Upper lobe of left lung (tissue), 4 donors: ENCODE results near the gene AGRN.

ENCODE experiments used
- EP300 ChIP-seq, 4 donors: sonication (generic); formaldehyde crosslinking; IDR thresholded peaks; one replicate each; pipeline ENCODE4 v1.5.1; 2017; ENCODE audit warnings: antibody characterized with exemption in 4 of 4, control low read depth in 2 of 4
- POLR2A ChIP-seq, 4 donors: fragments of 450-650 bp; IDR thresholded peaks; one replicate each; pipeline ENCODE4 v1.5.1; 2016 to 2017; ENCODE audit warnings: antibody characterized with exemption in 4 of 4, mild to moderate bottlenecking in 2 of 4
- POLR2AphosphoS5 ChIP-seq, 2 donors: sonication (generic); formaldehyde crosslinking; IDR thresholded peaks; one replicate each; pipeline ENCODE4 v1.5.1; 2017; ENCODE audit warnings: antibody characterized with exemption in 2 of 2
- TF ChIP-seq, protein P1 (sequence below), 6 experiments: fragments of 450-650 bp in 4 of 6; fragments of 200-600 bp in 2 of 6; sonication (generic) in 2 of 6; IDR thresholded peaks; one replicate each; pipeline ENCODE4 v1.5.1; 2016 to 2019; ENCODE audit warnings: antibody characterized with exemption in 6 of 6

DNA sequence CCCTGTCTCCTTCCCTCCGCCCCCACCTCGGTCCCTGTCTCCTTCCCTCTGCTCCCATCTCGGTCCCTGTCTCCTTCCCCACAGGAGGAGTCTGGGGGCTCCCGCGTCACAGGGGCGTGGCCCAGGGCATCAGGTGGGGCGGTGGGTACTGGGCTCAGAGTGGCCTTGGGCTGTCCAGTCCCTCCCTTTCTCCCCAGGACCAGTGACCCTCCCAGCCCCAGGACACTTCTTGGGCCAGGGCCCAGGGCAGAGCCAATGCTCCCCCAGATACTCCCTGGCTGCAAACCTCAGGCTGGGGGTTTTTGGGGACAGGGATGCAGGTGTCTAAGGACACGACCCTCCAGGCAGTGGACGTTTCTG lies 61.0 kb downstream of the AGRN start:
- TF ChIP-seq, protein P1, sequence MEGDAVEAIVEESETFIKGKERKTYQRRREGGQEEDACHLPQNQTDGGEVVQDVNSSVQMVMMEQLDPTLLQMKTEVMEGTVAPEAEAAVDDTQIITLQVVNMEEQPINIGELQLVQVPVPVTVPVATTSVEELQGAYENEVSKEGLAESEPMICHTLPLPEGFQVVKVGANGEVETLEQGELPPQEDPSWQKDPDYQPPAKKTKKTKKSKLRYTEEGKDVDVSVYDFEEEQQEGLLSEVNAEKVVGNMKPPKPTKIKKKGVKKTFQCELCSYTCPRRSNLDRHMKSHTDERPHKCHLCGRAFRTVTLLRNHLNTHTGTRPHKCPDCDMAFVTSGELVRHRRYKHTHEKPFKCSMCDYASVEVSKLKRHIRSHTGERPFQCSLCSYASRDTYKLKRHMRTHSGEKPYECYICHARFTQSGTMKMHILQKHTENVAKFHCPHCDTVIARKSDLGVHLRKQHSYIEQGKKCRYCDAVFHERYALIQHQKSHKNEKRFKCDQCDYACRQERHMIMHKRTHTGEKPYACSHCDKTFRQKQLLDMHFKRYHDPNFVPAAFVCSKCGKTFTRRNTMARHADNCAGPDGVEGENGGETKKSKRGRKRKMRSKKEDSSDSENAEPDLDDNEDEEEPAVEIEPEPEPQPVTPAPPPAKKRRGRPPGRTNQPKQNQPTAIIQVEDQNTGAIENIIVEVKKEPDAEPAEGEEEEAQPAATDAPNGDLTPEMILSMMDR (IDR thresholded peaks at IDR 0.05), result no peak
- no peak for TF ChIP-seq POLR2A (IDR thresholded peaks at IDR 0.05)
- TF ChIP-seq POLR2AphosphoS5 (IDR thresholded peaks at IDR 0.05), result no peak
- no peak for TF ChIP-seq EP300 (IDR thresholded peaks at IDR 0.05)
